K562 (cell line): Measurements from ENCODE around the gene ABCB4. TPM values are rescaled to one million over a fixed set of nuclear protein-coding genes. Genes with fewer than 3 reads are reported as not detected.
A peak's percentile ranks its signal among the peaks of the same experiment; 100 is the strongest.

Experiments used
- ATF1 ChIP-seq, 2 experiments: fragments of 450-650 bp in 1 of 2; IDR thresholded peaks; 2 replicates each; pipeline ENCODE4 v1.6.1; 2016; ENCODE audit warnings: missing compliant biosample characterization in 1 of 2, missing genetic modification characterization in 1 of 2
- C11orf30 ChIP-seq: fragments of 450-650 bp; IDR thresholded peaks from 2 replicates; pipeline ENCODE4 v1.6.1; 2016; ENCODE audit warnings: low read depth, mild to moderate bottlenecking
- CBX5 ChIP-seq: IDR thresholded peaks from 2 replicates; pipeline ENCODE4 v1.6.1; 2014; ENCODE audit warnings: low read depth, borderline replicate concordance
- CHD4 ChIP-seq: fragments of 200-600 bp; sonication (generic); IDR thresholded peaks from 3 replicates; pipeline ENCODE4 v1.6.1; 2012; ENCODE audit warnings: low read depth, mild to moderate bottlenecking, mixed read lengths, low read length, inconsistent platforms; ENCODE audit not compliant: insufficient read depth, insufficient replicate concordance, poor library complexity, severe bottlenecking
- E2F3 ChIP-seq: fragments of 250-450 bp; sonication (Bioruptor Pico); IDR thresholded peaks from 2 replicates; pipeline ENCODE4 v1.4.0; 2020; ENCODE audit warnings: mild to moderate bottlenecking
- FOXA3 ChIP-seq, 2 experiments: fragments of 450-650 bp in 1 of 2; sonication (generic) in 1 of 2; formaldehyde crosslinking; IDR thresholded peaks in 1 of 2; conservative IDR thresholded peaks in 1 of 2; 2 replicates each; pipeline versions ENCODE4 v1.4.0 to v1.8.0; 2020 to 2022; ENCODE audit warnings: mild to moderate bottlenecking in 2 of 2, missing genetic modification reagents in 1 of 2
- FOXK1 ChIP-seq: sonication (generic); formaldehyde crosslinking; IDR thresholded peaks from 2 replicates; pipeline ENCODE4 v1.8.0; 2022; ENCODE audit warnings: missing genetic modification reagents, mild to moderate bottlenecking, borderline replicate concordance
- GABPB1 ChIP-seq: sonication (generic); formaldehyde crosslinking; IDR thresholded peaks from 2 replicates; pipeline ENCODE4 v1.8.0; 2022; ENCODE audit warnings: mild to moderate bottlenecking, missing genetic modification reagents
- HEY1 ChIP-seq: fragments of 250-450 bp; sonication (Bioruptor Pico); IDR thresholded peaks from 2 replicates; pipeline ENCODE4 v1.5.0; 2020; ENCODE audit warnings: mild to moderate bottlenecking, moderate library complexity, borderline replicate concordance
- LCOR ChIP-seq: sonication (generic); formaldehyde crosslinking; IDR thresholded peaks from 2 replicates; pipeline ENCODE4 v1.8.0; 2022; ENCODE audit warnings: mild to moderate bottlenecking, missing genetic modification reagents
- PHTF2 ChIP-seq: fragments of 250-450 bp; sonication (Bioruptor Pico); IDR thresholded peaks from 2 replicates; pipeline ENCODE4 v1.5.0; 2021; ENCODE audit warnings: mild to moderate bottlenecking
- POLR2AphosphoS5 ChIP-seq: IDR thresholded peaks from 2 replicates; pipeline ENCODE4 v1.6.1; 2011; ENCODE audit warnings: mild to moderate bottlenecking, low read depth, low read length, moderate library complexity; ENCODE audit not compliant: control insufficient read depth, insufficient read depth
- POLR3A ChIP-seq: IDR thresholded peaks from 2 replicates; pipeline ENCODE4 v1.6.1; 2011; ENCODE audit warnings: borderline replicate concordance, mild to moderate bottlenecking, moderate library complexity; ENCODE audit not compliant: insufficient read length, insufficient read depth; ENCODE audit errors: extremely low read depth
- SAP30 ChIP-seq: fragments of 200-600 bp; sonication (generic); IDR thresholded peaks from 2 replicates; pipeline ENCODE4 v1.6.1; 2012; ENCODE audit warnings: borderline replicate concordance, low read depth, mild to moderate bottlenecking, moderate library complexity, low read length, control low read depth, inconsistent platforms; ENCODE audit not compliant: insufficient read depth, poor library complexity, severe bottlenecking
- SLC30A9 ChIP-seq: fragments of 250-450 bp; sonication (Bioruptor Pico); IDR thresholded peaks from 2 replicates; pipeline ENCODE4 v1.8.0; 2022; ENCODE audit warnings: mild to moderate bottlenecking, moderate library complexity
- ZNF589 ChIP-seq: fragments of 200-800 bp; sonication (Bioruptor generic); IDR thresholded peaks from 2 replicates; pipeline ENCODE4 v1.6.1; 2016; ENCODE audit warnings: low read depth, missing genetic modification characterization, missing compliant biosample characterization
- ZNF695 ChIP-seq: fragments of 450-650 bp; formaldehyde crosslinking; IDR thresholded peaks from 2 replicates; pipeline ENCODE4 v1.4.0; 2020; ENCODE audit warnings: mild to moderate bottlenecking, moderate library complexity
- ZNF76 ChIP-seq: fragments of 250-450 bp; sonication (Bioruptor Pico); IDR thresholded peaks from 2 replicates; pipeline ENCODE4 v1.4.0; 2020; ENCODE audit warnings: mild to moderate bottlenecking, moderate library complexity, borderline replicate concordance
- polyA plus RNA-seq, 8 experiments: library from polyadenylated mRNA; depleted of rRNA in 4 of 8; stranded (reverse) in 5 of 8; unstranded in 3 of 8; fragments of >200 nt; fragmentation: Nextera tagmentation in 2 of 8; fragmentation: Illumina TruSeq in 1 of 8; extraction: Ambion mirVana in 2 of 8; extraction: Trizol in 1 of 8; gene quantifications; 2 replicates each; pipeline versions ENCODE4 v1.2.1 to v1.2.3, GENCODE V29; 2011 to 2014; ENCODE audit warnings: inconsistent platforms in 1 of 8, missing spikeins in 1 of 8
- total RNA-seq, 7 experiments: library from RNA; depleted of rRNA in 6 of 7; stranded (reverse); fragments of >200 nt in 6 of 7; fragmentation: Illumina TruSeq in 2 of 7; extraction: Trizol in 2 of 7; gene quantifications; 2 replicates each; pipeline versions ENCODE4 v1.2.1 to v1.2.3, GENCODE V29; 2011 to 2021; ENCODE audit warnings: low replicate concordance in 1 of 7
- TF ChIP-seq, protein P1 (sequence below): fragments of 450-650 bp; formaldehyde crosslinking; IDR thresholded peaks from 2 replicates; pipeline ENCODE4 v1.4.0; 2020; ENCODE audit warnings: mild to moderate bottlenecking, moderate library complexity
- TF ChIP-seq, protein P2 (sequence below): sonication (generic); formaldehyde crosslinking; IDR thresholded peaks from 2 replicates; pipeline ENCODE4 v1.8.0; 2023; ENCODE audit warnings: missing genetic modification reagents, mild to moderate bottlenecking, borderline replicate concordance

The ABCB4 gene
- total and polyA plus RNA-seq, 9 of the 15 experiments (the other 6 are each of a cell fraction or from before 2014, with no cell fraction given), result 0.06 to 0.73 (median 0.40) TPM

GRCh38 chr7:87370660-87371180 lies 104.8 kb downstream of the ABCB4 start (continued):
- TF ChIP-seq FOXA3 (CRISPR knock-in tag; conservative IDR thresholded peaks at IDR 0.05 in 1 of 2, IDR thresholded peaks at IDR 0.05 in 1 of 2) (0 out of 4 replicates have a peak, but pooled peaks of 1 of the 2 experiments have one; percentile 22), HEY1 (no peak), C11orf30 (peak; percentile 98), GABPB1 (CRISPR knock-in tag) (no peak), CHD4 (no peak), ZNF76 (no peak), ZNF695 (CRISPR knock-in tag) (no peak), POLR3A (no peak), LCOR (CRISPR knock-in tag) (no peak), PHTF2 (CRISPR knock-in tag) (no peak), SLC30A9 (CRISPR knock-in tag) (no peak), CBX5 (no peak), ATF1 (CRISPR knock-in tag; IDR thresholded peaks at IDR 0.05) (no peak), ATF1 (tag; IDR thresholded peaks at IDR 0.05) (no peak), SAP30 (no peak), ZNF589 (CRISPR knock-in tag) (no peak), E2F3 (no peak), POLR2AphosphoS5 (no peak), FOXK1 (CRISPR knock-in tag) (no peak)
- TF ChIP-seq, protein P1, sequence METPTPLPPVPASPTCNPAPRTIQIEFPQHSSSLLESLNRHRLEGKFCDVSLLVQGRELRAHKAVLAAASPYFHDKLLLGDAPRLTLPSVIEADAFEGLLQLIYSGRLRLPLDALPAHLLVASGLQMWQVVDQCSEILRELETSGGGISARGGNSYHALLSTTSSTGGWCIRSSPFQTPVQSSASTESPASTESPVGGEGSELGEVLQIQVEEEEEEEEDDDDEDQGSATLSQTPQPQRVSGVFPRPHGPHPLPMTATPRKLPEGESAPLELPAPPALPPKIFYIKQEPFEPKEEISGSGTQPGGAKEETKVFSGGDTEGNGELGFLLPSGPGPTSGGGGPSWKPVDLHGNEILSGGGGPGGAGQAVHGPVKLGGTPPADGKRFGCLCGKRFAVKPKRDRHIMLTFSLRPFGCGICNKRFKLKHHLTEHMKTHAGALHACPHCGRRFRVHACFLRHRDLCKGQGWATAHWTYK (CRISPR knock-in tag), result 0 out of 2 replicates have a peak, but pooled peaks have one; percentile 27
- TF ChIP-seq, protein P2, sequence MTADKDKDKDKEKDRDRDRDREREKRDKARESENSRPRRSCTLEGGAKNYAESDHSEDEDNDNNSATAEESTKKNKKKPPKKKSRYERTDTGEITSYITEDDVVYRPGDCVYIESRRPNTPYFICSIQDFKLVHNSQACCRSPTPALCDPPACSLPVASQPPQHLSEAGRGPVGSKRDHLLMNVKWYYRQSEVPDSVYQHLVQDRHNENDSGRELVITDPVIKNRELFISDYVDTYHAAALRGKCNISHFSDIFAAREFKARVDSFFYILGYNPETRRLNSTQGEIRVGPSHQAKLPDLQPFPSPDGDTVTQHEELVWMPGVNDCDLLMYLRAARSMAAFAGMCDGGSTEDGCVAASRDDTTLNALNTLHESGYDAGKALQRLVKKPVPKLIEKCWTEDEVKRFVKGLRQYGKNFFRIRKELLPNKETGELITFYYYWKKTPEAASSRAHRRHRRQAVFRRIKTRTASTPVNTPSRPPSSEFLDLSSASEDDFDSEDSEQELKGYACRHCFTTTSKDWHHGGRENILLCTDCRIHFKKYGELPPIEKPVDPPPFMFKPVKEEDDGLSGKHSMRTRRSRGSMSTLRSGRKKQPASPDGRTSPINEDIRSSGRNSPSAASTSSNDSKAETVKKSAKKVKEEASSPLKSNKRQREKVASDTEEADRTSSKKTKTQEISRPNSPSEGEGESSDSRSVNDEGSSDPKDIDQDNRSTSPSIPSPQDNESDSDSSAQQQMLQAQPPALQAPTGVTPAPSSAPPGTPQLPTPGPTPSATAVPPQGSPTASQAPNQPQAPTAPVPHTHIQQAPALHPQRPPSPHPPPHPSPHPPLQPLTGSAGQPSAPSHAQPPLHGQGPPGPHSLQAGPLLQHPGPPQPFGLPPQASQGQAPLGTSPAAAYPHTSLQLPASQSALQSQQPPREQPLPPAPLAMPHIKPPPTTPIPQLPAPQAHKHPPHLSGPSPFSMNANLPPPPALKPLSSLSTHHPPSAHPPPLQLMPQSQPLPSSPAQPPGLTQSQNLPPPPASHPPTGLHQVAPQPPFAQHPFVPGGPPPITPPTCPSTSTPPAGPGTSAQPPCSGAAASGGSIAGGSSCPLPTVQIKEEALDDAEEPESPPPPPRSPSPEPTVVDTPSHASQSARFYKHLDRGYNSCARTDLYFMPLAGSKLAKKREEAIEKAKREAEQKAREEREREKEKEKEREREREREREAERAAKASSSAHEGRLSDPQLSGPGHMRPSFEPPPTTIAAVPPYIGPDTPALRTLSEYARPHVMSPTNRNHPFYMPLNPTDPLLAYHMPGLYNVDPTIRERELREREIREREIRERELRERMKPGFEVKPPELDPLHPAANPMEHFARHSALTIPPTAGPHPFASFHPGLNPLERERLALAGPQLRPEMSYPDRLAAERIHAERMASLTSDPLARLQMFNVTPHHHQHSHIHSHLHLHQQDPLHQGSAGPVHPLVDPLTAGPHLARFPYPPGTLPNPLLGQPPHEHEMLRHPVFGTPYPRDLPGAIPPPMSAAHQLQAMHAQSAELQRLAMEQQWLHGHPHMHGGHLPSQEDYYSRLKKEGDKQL, result no peak
